SK-N-SH (cell line): ENCODE measurements around the gene ETNK2. TPM values are rescaled to one million over a fixed set of nuclear protein-coding genes. Genes with fewer than 3 reads are reported as not detected.

Experiments
- CTCF ChIA-PET: fragments of 300-600, 350-600 bp; formaldehyde crosslinking; extraction: SDS; loops from one replicate; lab custom pipeline; 2021; lab: Yijun Ruan, JAX
- POLR2A ChIA-PET: fragments of 350-600 bp; sonication (Branson Sonifier 250); formaldehyde crosslinking; extraction: SDS; loops from one replicate; lab custom pipeline; 2020; ENCODE audit warnings: antibody characterized with exemption, inconsistent platforms; lab: Yijun Ruan, JAX
- DNase-seq: peaks from one replicate; pipeline ENCODE4 v3.0.0; 2012
- H2AFZ ChIP-seq: fragments of 200-600 bp; sonication (generic); 2 replicates; pipeline ENCODE4 v1.8.1; 2016; ENCODE audit warnings: antibody characterized with exemption, mild to moderate bottlenecking, low read depth
- H3F3A ChIP-seq: fragments of 200-600 bp; sonication (generic); replicated peaks from 2 replicates; pipeline ENCODE3; 2016; ENCODE audit warnings: antibody characterized with exemption, mild to moderate bottlenecking; ENCODE audit not compliant: insufficient read depth
- H3K27ac ChIP-seq, 2 experiments: fragments of 200-500 bp in 1 of 2; fragments of 200-600 bp in 1 of 2; sonication (Bioruptor generic) in 1 of 2; sonication (generic), shearing (Covaris generic) in 1 of 2; 2 replicates each; pipeline versions ENCODE4 v1.5.1 to v1.6.1; 2014 to 2016; ENCODE audit warnings: low read depth in 2 of 2, inconsistent platforms in 1 of 2, low read length in 1 of 2, mild to moderate bottlenecking in 1 of 2, mixed read lengths in 1 of 2
- H3K27me3 ChIP-seq: fragments of 200-600 bp; sonication (generic), shearing (Covaris generic); 2 replicates; pipeline ENCODE4 v1.6.1; 2016; ENCODE audit warnings: mixed run types; ENCODE audit not compliant: insufficient read depth
- H3K36me3 ChIP-seq, 2 experiments: fragments of 200-500 bp in 1 of 2; fragments of 200-600 bp in 1 of 2; sonication (Bioruptor generic) in 1 of 2; sonication (generic) in 1 of 2; replicated peaks in 1 of 2; 2 replicates each; pipeline versions ENCODE3 to v1.5.1; 2014 to 2016; ENCODE audit warnings: low read length in 1 of 2, mild to moderate bottlenecking in 1 of 2; ENCODE audit not compliant: insufficient read depth in 2 of 2, control insufficient read depth in 1 of 2
- H3K4me1 ChIP-seq, 2 experiments: fragments of 200-500 bp in 1 of 2; fragments of 200-600 bp in 1 of 2; sonication (Bioruptor generic) in 1 of 2; sonication (generic), shearing (Covaris generic) in 1 of 2; 2 replicates each; pipeline versions ENCODE4 v1.5.1 to v1.6.1; 2014 to 2016; ENCODE audit warnings: low read depth in 1 of 2, low read length in 1 of 2, mixed run types in 1 of 2; ENCODE audit not compliant: insufficient read depth in 2 of 2, control insufficient read depth in 1 of 2
- H3K4me2 ChIP-seq: fragments of 200-600 bp; sonication (generic), shearing (Covaris generic); 2 replicates; pipeline ENCODE4 v1.6.1; 2017; ENCODE audit warnings: mixed run types
- H3K4me3 ChIP-seq, 2 experiments: fragments of 200-500 bp in 1 of 2; fragments of 200-600 bp in 1 of 2; sonication (Bioruptor generic) in 1 of 2; sonication (generic), shearing (Covaris generic) in 1 of 2; 2 replicates each; pipeline versions ENCODE4 v1.5.1 to v1.8.1; 2014 to 2016; ENCODE audit warnings: low read depth in 2 of 2, inconsistent platforms in 1 of 2, low read length in 1 of 2, mild to moderate bottlenecking in 1 of 2, mixed read lengths in 1 of 2, moderate library complexity in 1 of 2
- H3K79me2 ChIP-seq: fragments of 200-600 bp; sonication (generic); 2 replicates; pipeline ENCODE4 v1.8.1; 2017; ENCODE audit warnings: mild to moderate bottlenecking; ENCODE audit not compliant: insufficient read depth
- H3K9ac ChIP-seq: fragments of 200-600 bp; sonication (generic); 2 replicates; pipeline ENCODE4 v1.6.1; 2017; ENCODE audit warnings: mixed run types
- H3K9me2 ChIP-seq: fragments of 200-600 bp; sonication (generic); 2 replicates; pipeline ENCODE4 v1.6.1; 2017; ENCODE audit warnings: mixed run types
- H3K9me3 ChIP-seq: fragments of 200-600 bp; sonication (generic); 2 replicates; pipeline ENCODE4 v1.6.1; 2017; ENCODE audit warnings: mixed run types, mild to moderate bottlenecking, moderate library complexity
- H4K20me1 ChIP-seq: fragments of 200-600 bp; sonication (generic); 2 replicates; pipeline ENCODE4 v1.6.1; 2017; ENCODE audit warnings: mild to moderate bottlenecking, mixed run types; ENCODE audit not compliant: insufficient read depth
- CHD2 ChIP-seq: fragments of 150-350 bp; IDR thresholded peaks from 2 replicates; pipeline ENCODE4 v1.6.1; 2018; ENCODE audit warnings: low read length; ENCODE audit not compliant: partially characterized antibody
- ELF1 ChIP-seq: IDR thresholded peaks from 2 replicates; pipeline ENCODE4 v1.4.0; 2012
- EZH2phosphoT487 ChIP-seq: fragments of 200-600 bp; sonication (generic); IDR thresholded peaks from 2 replicates; pipeline ENCODE4 v1.6.1; 2017; ENCODE audit warnings: low read depth, mixed run types, mild to moderate bottlenecking, antibody characterized with exemption, moderate library complexity, borderline replicate concordance
- FOXJ3 ChIP-seq: sonication (generic); formaldehyde crosslinking; IDR thresholded peaks from 2 replicates; pipeline ENCODE4 v1.5.1; 2020; ENCODE audit warnings: mild to moderate bottlenecking, missing genetic modification reagents
- MEF2A ChIP-seq: IDR thresholded peaks from 2 replicates; pipeline ENCODE4 v1.4.0; 2012; ENCODE audit warnings: low read depth, borderline replicate concordance
- NRF1 ChIP-seq: IDR thresholded peaks from 2 replicates; pipeline ENCODE4 v1.6.1; 2012; ENCODE audit warnings: low read depth, mild to moderate bottlenecking, low read length
- POLR2AphosphoS5 ChIP-seq: IDR thresholded peaks from 2 replicates; pipeline ENCODE4 v1.6.1; 2012; ENCODE audit warnings: low read depth, low read length
- RCOR1 ChIP-seq: fragments of 150-350 bp; IDR thresholded peaks from 2 replicates; pipeline ENCODE4 v1.6.1; 2017; ENCODE audit warnings: antibody characterized with exemption, low read length
- RFX5 ChIP-seq: IDR thresholded peaks from 2 replicates; pipeline ENCODE4 v1.6.1; 2012; ENCODE audit warnings: mild to moderate bottlenecking, improper control_type of control experiment, low read length
- RXRA ChIP-seq: IDR thresholded peaks from 2 replicates; pipeline ENCODE4 v1.4.0; 2012; ENCODE audit warnings: low read depth, mild to moderate bottlenecking, borderline replicate concordance
- SIN3A ChIP-seq: IDR thresholded peaks from 2 replicates; pipeline ENCODE4 v1.6.1; 2012; ENCODE audit warnings: low read depth, mild to moderate bottlenecking, low read length, moderate library complexity, borderline replicate concordance
- WGBS: methylation state at CpG from one replicate; pipeline ENCODE4 v1.1.6; 2017; ENCODE audit warnings: low lambda C conversion rate; 5-methylcytosine and 5-hydroxymethylcytosine counted together
- polyA plus RNA-seq, 3 experiments: library from polyadenylated mRNA; depleted of rRNA; stranded (reverse); fragments of >200 nt; gene quantifications; 2 replicates each; pipeline ENCODE4 v1.2.3, GENCODE V29; 2012
- TF ChIP-seq, protein P1 (sequence below): IDR thresholded peaks from 2 replicates; pipeline ENCODE4 v1.6.1; 2012; ENCODE audit warnings: mild to moderate bottlenecking, low read depth, low read length, moderate library complexity
- TF ChIP-seq, protein P2 (sequence below): IDR thresholded peaks from 2 replicates; pipeline ENCODE4 v1.4.0; 2012; ENCODE audit warnings: low read depth, borderline replicate concordance

The ETNK2 gene
- polyA plus RNA-seq, 1 of the 3 experiments (the other 2 are of a cell fraction), result 16.1 TPM

DNA sequence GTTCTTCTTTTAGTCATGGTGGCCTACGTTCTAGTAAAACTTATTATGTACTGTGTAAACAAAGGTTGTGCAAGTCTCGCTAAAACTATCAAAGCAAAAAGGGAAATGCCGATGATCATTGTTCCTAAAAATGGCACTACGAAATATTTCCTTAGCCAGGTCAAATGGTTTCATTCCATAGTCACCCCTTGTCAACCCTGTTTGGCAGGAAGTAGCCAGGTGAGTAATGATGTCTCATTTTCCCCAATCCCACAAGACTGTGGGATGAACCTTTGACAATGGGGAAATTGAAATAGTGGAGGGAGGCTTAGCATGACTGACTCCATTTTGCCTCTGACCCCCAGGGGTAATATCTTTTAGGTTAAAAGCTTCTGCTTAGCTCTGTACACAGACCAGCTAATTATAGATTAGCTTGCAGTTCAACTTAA lies 19.9 kb upstream of the ETNK2 start:
- H3K9ac ChIP-seq, result no peak overlapping the region
- no peaks in the 10 kb centered on the region for H3F3A ChIP-seq
- H3K4me3 ChIP-seq, result no peak overlapping the region
- no peaks in the 10 kb centered on the region; the same call in 1 of the 2 replicates for H3K27me3 ChIP-seq
- H3K4me2 ChIP-seq, result no peak overlapping the region
- 0 out of 4 replicates have a peak, but pooled peaks cover 0 to 3% of the 10 kb centered on the region in 2 experiments for H3K4me1 ChIP-seq
- ChIA-PET POLR2A (no interaction called here), CTCF (interaction anchor here (1.0 to 20.5 kb wide), 6 partner anchors 9 to 227 kb away, joined by 3 to 302 read pairs (median 16); partner anchors contain the start of gene PLEKHA6)
- 0 out of 2 replicates have a peak, but pooled peaks cover 5% of the 10 kb centered on the region for H3K9me3 ChIP-seq
- no peak overlapping the region for H2AFZ ChIP-seq
- H3K27ac ChIP-seq, result no peak overlapping the region
- WGBS, result 38% methylated on average over 4 of the region's 4 CpGs
- no peaks in the 10 kb centered on the region for H3K36me3 ChIP-seq
- no peaks in the 10 kb centered on the region for H3K9me2 ChIP-seq
- H3K79me2 ChIP-seq, result no peaks in the 10 kb centered on the region
- no peak for DNase-seq
- H4K20me1 ChIP-seq, result no peaks in the 10 kb centered on the region
- no peak for TF ChIP-seq SIN3A
- peak; percentile 49; the same call in 1 of the 2 replicates for TF ChIP-seq RXRA
- TF ChIP-seq MEF2A, result peak; percentile 45; the same call in 1 of the 2 replicates
- TF ChIP-seq NRF1, result no peak

DNA sequence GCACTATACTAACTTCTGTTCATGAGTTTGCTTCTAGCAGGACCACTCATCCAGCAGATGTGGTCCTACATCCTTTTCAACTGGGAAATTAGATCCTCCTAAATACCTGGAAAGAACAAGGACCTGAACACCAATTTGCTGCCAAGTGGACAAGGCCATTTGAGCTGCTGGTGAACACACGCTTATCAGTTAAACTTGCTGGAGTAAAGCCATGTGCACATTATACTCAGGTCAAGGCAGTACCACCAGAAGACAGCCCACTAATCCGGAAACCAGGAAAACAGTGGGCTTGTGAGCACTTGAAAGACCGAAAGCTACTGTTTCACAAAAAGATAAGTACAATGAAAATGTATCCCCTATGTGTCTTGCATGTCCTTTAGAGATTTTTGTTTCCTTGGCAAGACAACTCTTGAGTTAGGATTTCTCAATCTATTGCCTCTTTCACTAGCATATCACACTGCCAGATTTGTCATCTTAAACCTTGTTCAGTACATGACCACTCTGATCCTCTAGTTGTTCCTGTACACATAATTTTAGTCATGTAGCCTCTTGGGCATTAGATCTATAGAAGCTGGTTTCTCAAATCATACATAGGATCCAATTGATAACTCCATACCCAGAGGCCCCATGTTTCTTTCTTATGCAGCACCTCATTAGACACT lies 18.8 kb upstream of the ETNK2 start:
- CTCF ChIA-PET, result interaction anchor here (0.7 to 20.5 kb wide), 4 partner anchors 8 to 192 kb away, joined by 3 to 302 read pairs (median 25); partner anchors contain the start of gene PLEKHA6

More for the DNA sequence above, 18.8 kb upstream of the ETNK2 start:
- Histone ChIP-seq H3K4me1 (0 out of 4 replicates have a peak, but pooled peaks cover 0 to 3% of the 10 kb centered on the region in 2 experiments), H3F3A (no peaks in the 10 kb centered on the region), H3K9me2 (no peaks in the 10 kb centered on the region), H4K20me1 (no peaks in the 10 kb centered on the region), H3K79me2 (no peaks in the 10 kb centered on the region)
- POLR2A ChIA-PET, result no interaction called here
- no peak for DNase-seq
- no peak for TF ChIP-seq EZH2phosphoT487
- no peak for TF ChIP-seq POLR2AphosphoS5
- no peak for TF ChIP-seq MEF2A
- TF ChIP-seq, protein P1, sequence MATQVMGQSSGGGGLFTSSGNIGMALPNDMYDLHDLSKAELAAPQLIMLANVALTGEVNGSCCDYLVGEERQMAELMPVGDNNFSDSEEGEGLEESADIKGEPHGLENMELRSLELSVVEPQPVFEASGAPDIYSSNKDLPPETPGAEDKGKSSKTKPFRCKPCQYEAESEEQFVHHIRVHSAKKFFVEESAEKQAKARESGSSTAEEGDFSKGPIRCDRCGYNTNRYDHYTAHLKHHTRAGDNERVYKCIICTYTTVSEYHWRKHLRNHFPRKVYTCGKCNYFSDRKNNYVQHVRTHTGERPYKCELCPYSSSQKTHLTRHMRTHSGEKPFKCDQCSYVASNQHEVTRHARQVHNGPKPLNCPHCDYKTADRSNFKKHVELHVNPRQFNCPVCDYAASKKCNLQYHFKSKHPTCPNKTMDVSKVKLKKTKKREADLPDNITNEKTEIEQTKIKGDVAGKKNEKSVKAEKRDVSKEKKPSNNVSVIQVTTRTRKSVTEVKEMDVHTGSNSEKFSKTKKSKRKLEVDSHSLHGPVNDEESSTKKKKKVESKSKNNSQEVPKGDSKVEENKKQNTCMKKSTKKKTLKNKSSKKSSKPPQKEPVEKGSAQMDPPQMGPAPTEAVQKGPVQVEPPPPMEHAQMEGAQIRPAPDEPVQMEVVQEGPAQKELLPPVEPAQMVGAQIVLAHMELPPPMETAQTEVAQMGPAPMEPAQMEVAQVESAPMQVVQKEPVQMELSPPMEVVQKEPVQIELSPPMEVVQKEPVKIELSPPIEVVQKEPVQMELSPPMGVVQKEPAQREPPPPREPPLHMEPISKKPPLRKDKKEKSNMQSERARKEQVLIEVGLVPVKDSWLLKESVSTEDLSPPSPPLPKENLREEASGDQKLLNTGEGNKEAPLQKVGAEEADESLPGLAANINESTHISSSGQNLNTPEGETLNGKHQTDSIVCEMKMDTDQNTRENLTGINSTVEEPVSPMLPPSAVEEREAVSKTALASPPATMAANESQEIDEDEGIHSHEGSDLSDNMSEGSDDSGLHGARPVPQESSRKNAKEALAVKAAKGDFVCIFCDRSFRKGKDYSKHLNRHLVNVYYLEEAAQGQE, result no peak
- TF ChIP-seq, protein P2, sequence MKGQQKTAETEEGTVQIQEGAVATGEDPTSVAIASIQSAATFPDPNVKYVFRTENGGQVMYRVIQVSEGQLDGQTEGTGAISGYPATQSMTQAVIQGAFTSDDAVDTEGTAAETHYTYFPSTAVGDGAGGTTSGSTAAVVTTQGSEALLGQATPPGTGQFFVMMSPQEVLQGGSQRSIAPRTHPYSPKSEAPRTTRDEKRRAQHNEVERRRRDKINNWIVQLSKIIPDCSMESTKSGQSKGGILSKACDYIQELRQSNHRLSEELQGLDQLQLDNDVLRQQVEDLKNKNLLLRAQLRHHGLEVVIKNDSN, result no peak
- no peak for TF ChIP-seq FOXJ3 (CRISPR knock-in tag)
- no peak for TF ChIP-seq RCOR1
- TF ChIP-seq ELF1, result no peak
- no peak for TF ChIP-seq CHD2
- TF ChIP-seq RFX5, result no peak
- TF ChIP-seq NRF1, result no peak
- TF ChIP-seq, all 33 proteins: peak for 0
- 0 out of 2 replicates have a peak, but pooled peaks cover 5% of the 10 kb centered on the region for H3K9me3 ChIP-seq
- H2AFZ ChIP-seq, result no peak overlapping the region
- no peaks in the 10 kb centered on the region; the same call in 1 of the 2 replicates for H3K27me3 ChIP-seq
- no peak overlapping the region for H3K4me3 ChIP-seq
- no peak overlapping the region for H3K9ac ChIP-seq
- no peak overlapping the region for H3K27ac ChIP-seq
- 68% methylated on average over 3 of the region's 3 CpGs for WGBS
- H3K36me3 ChIP-seq, result no peaks in the 10 kb centered on the region
- H3K4me2 ChIP-seq, result no peak overlapping the region
